H1 (cell line): ENCODE data around the gene UBE2E1. TPM values are rescaled to one million over a fixed set of nuclear protein-coding genes. Genes with fewer than 3 reads are reported as not detected.

Experiments used
- CTCF ChIA-PET: fragments of 300-600 bp; sonication (Branson Sonifier 250); formaldehyde crosslinking; loops from one replicate; lab custom pipeline; 2021; ENCODE audit not compliant: partially characterized antibody; lab: Charles Lee
- POLR2A ChIA-PET: fragments of 300-600 bp; sonication (Branson Sonifier 250); formaldehyde crosslinking; loops from one replicate; lab custom pipeline; 2021; ENCODE audit warnings: inconsistent platforms; ENCODE audit not compliant: partially characterized antibody; lab: Charles Lee
- DNase-seq, 2 experiments: peaks; one replicate each; pipeline versions ENCODE4 v3.0.0 to v3.0.0-alpha.2; 2010 to 2022; ENCODE audit warnings: low spot score in 2 of 2, low read depth in 1 of 2, mixed read lengths in 1 of 2
- FAIRE-seq: peaks from 2 replicates; lab custom pipeline; 2011; peaks lifted over from hg19 to GRCh38; lab: Jason Lieb, UNC
- H2AFZ ChIP-seq: 2 replicates; pipeline ENCODE4 v1.8.1; 2012; ENCODE audit warnings: low read length, inconsistent platforms
- H2AK5ac ChIP-seq: 2 replicates; pipeline ENCODE4 v1.6.1; 2013; ENCODE audit warnings: low read depth, low read length
- H2BK120ac ChIP-seq: replicated peaks from 2 replicates; pipeline ENCODE3; 2013; ENCODE audit warnings: low read depth, low read length, inconsistent platforms
- H2BK12ac ChIP-seq: 2 replicates; pipeline ENCODE4 v1.6.1; 2013; ENCODE audit warnings: low read depth, low read length
- H2BK15ac ChIP-seq: 2 replicates; pipeline ENCODE4 v1.6.1; 2013; ENCODE audit warnings: low read length
- H2BK20ac ChIP-seq: 2 replicates; pipeline ENCODE4 v1.6.1; 2013; ENCODE audit warnings: low read length
- H2BK5ac ChIP-seq: 2 replicates; pipeline ENCODE4 v1.6.1; 2013; ENCODE audit warnings: low read depth, low read length
- H3K14ac ChIP-seq: 2 replicates; pipeline ENCODE4 v1.6.1; 2013; ENCODE audit warnings: inconsistent platforms; ENCODE audit not compliant: insufficient read length
- H3K18ac ChIP-seq: 2 replicates; pipeline ENCODE4 v1.6.1; 2013; ENCODE audit warnings: low read length; ENCODE audit errors: extremely low read depth
- H3K23ac ChIP-seq: 2 replicates; pipeline ENCODE4 v1.6.1; 2013; ENCODE audit warnings: inconsistent platforms; ENCODE audit not compliant: insufficient read length
- H3K23me2 ChIP-seq: 2 replicates; pipeline ENCODE4 v1.6.1; 2013; ENCODE audit warnings: low read depth, low read length
- H3K27ac ChIP-seq: 2 replicates; pipeline ENCODE4 v1.6.1; 2011; ENCODE audit warnings: low read depth, low read length, inconsistent platforms
- H3K27me3 ChIP-seq, 4 experiments: replicated peaks in 1 of 4; 1 replicate in 1 of 4; 2 replicates in 3 of 4; pipeline versions ENCODE4 v1.6.1 to v1.8.1; 2011 to 2013; ENCODE audit warnings: low read length in 3 of 4, mild to moderate bottlenecking in 3 of 4, inconsistent platforms in 2 of 4, mixed read lengths in 2 of 4, moderate library complexity in 1 of 4; ENCODE audit not compliant: control insufficient read depth in 3 of 4, insufficient read depth in 3 of 4; ENCODE audit errors: extremely low read depth in 1 of 4
- H3K36me3 ChIP-seq, 4 experiments: 2 replicates each; pipeline versions ENCODE4 v1.6.1 to v1.8.1; 2011 to 2013; ENCODE audit warnings: mild to moderate bottlenecking in 4 of 4, low read length in 3 of 4, moderate library complexity in 2 of 4, control low read depth in 1 of 4, inconsistent platforms in 1 of 4; ENCODE audit not compliant: insufficient read depth in 4 of 4, control insufficient read depth in 2 of 4
- H3K4ac ChIP-seq: replicated peaks from 2 replicates; pipeline ENCODE3; 2013; ENCODE audit warnings: low read length, low read depth, mixed read lengths, inconsistent platforms; ENCODE audit not compliant: insufficient read length
- H3K4me1 ChIP-seq, 4 experiments: replicated peaks in 1 of 4; 1 replicate in 1 of 4; 2 replicates in 3 of 4; pipeline versions ENCODE4 v1.6.1 to v1.8.1; 2011 to 2013; ENCODE audit warnings: low read length in 3 of 4, inconsistent platforms in 2 of 4, mixed read lengths in 1 of 4; ENCODE audit not compliant: insufficient read depth in 4 of 4, control insufficient read depth in 3 of 4
- H3K4me2 ChIP-seq, 2 experiments: 2 replicates each; pipeline versions ENCODE4 v1.6.1 to v1.8.1; 2011 to 2013; ENCODE audit warnings: low read depth in 2 of 2, low read length in 2 of 2, control low read depth in 1 of 2, inconsistent platforms in 1 of 2, mild to moderate bottlenecking in 1 of 2; ENCODE audit not compliant: insufficient read depth in 1 of 2
- H3K4me3 ChIP-seq, 4 experiments: fragments of 200-600, 300-600 bp in 1 of 4; sonication (generic), shearing (Covaris generic), sonication (Bioruptor Twin) in 1 of 4; 2 replicates each; pipeline versions ENCODE4 v1.5.1 to v1.8.1; 2011 to 2016; ENCODE audit warnings: low read length in 4 of 4, low read depth in 3 of 4, control low read depth in 2 of 4, inconsistent platforms in 2 of 4, mild to moderate bottlenecking in 2 of 4, mixed read lengths in 1 of 4, moderate library complexity in 1 of 4; ENCODE audit not compliant: insufficient read depth in 2 of 4; ENCODE audit errors: extremely low read depth in 1 of 4
- H3K56ac ChIP-seq: replicated peaks from 2 replicates; pipeline ENCODE3; 2013; ENCODE audit warnings: low read depth, mild to moderate bottlenecking, mixed read lengths, low read length, inconsistent platforms; ENCODE audit not compliant: insufficient read length
- H3K79me1 ChIP-seq: 2 replicates; pipeline ENCODE4 v1.6.1; 2013; ENCODE audit warnings: low read depth, low read length, control low read depth
- H3K79me2 ChIP-seq, 2 experiments: 2 replicates each; pipeline versions ENCODE4 v1.6.1 to v1.8.1; 2012 to 2013; ENCODE audit warnings: low read length in 2 of 2, mild to moderate bottlenecking in 2 of 2, inconsistent platforms in 1 of 2; ENCODE audit not compliant: insufficient read depth in 2 of 2, control insufficient read depth in 1 of 2
- H3K9ac ChIP-seq, 4 experiments: replicated peaks in 1 of 4; 1 replicate in 1 of 4; 2 replicates in 3 of 4; pipeline versions ENCODE4 v1.6.1 to v1.8.1; 2011 to 2013; ENCODE audit warnings: low read depth in 3 of 4, low read length in 3 of 4, control low read depth in 2 of 4, mild to moderate bottlenecking in 2 of 4, moderate library complexity in 2 of 4, inconsistent platforms in 1 of 4; ENCODE audit errors: extremely low read depth in 1 of 4
- H3K9me3 ChIP-seq, 2 experiments: 2 replicates each; pipeline versions ENCODE4 v1.6.1 to v1.8.1; 2012 to 2013; ENCODE audit warnings: mild to moderate bottlenecking in 2 of 2, moderate library complexity in 2 of 2, control low read depth in 1 of 2, inconsistent platforms in 1 of 2, low read depth in 1 of 2, low read length in 1 of 2, mixed read lengths in 1 of 2; ENCODE audit not compliant: insufficient read depth in 2 of 2
- H4K20me1 ChIP-seq, 2 experiments: replicated peaks in 1 of 2; 2 replicates each; pipeline versions ENCODE3 to v1.8.1; 2011 to 2013; ENCODE audit warnings: inconsistent platforms in 2 of 2, low read length in 2 of 2, mild to moderate bottlenecking in 1 of 2; ENCODE audit not compliant: insufficient read depth in 2 of 2, control insufficient read depth in 1 of 2
- H4K5ac ChIP-seq: 2 replicates; pipeline ENCODE4 v1.6.1; 2013; ENCODE audit warnings: low read length, low read depth, mixed read lengths, inconsistent platforms; ENCODE audit not compliant: insufficient read length
- H4K8ac ChIP-seq: 2 replicates; pipeline ENCODE4 v1.8.0; 2013; ENCODE audit warnings: mild to moderate bottlenecking, moderate library complexity, low read length, inconsistent platforms; ENCODE audit not compliant: insufficient read depth; ENCODE audit errors: extremely low read depth
- H4K91ac ChIP-seq: replicated peaks from 2 replicates; pipeline ENCODE3; 2013; ENCODE audit warnings: low read length, mixed read lengths, inconsistent platforms; ENCODE audit not compliant: insufficient read length
- ASH2L ChIP-seq: fragments of 200-600, 300-600 bp; sonication (generic); IDR thresholded peaks from one replicate; pipeline ENCODE4 v1.7.1; 2017; ENCODE audit warnings: low read length
- BACH1 ChIP-seq: IDR thresholded peaks from 2 replicates; pipeline ENCODE4 v1.6.1; 2012; ENCODE audit warnings: low read length, improper control_type of control experiment
- CEBPB ChIP-seq: IDR thresholded peaks from 2 replicates; pipeline ENCODE4 v1.6.1; 2012; ENCODE audit warnings: low read depth, low read length
- JUND ChIP-seq: IDR thresholded peaks from 2 replicates; pipeline ENCODE4 v1.6.1; 2011; ENCODE audit warnings: mild to moderate bottlenecking, improper control_type of control experiment, low read length
- POU5F1 ChIP-seq: IDR thresholded peaks from 2 replicates; pipeline ENCODE4 v1.6.1; 2011; ENCODE audit warnings: low read depth, mild to moderate bottlenecking, low read length, moderate library complexity
- RNF2 ChIP-seq: fragments of 200-900, 300-1000 bp; sonication (generic); IDR thresholded peaks from 2 replicates; pipeline ENCODE4 v1.7.1; 2016; ENCODE audit warnings: borderline replicate concordance, low read depth, mild to moderate bottlenecking, antibody characterized with exemption, low read length; ENCODE audit not compliant: poor library complexity, severe bottlenecking; ENCODE audit errors: missing control alignments
- SIN3A ChIP-seq, 2 experiments: IDR thresholded peaks in 1 of 2; conservative IDR thresholded peaks in 1 of 2; 2 replicates each; pipeline ENCODE4 v1.6.1; 2011 to 2012; ENCODE audit warnings: low read length in 2 of 2, improper control_type of control experiment in 1 of 2, low read depth in 1 of 2, mild to moderate bottlenecking in 1 of 2
- SP2 ChIP-seq: IDR thresholded peaks from 2 replicates; pipeline ENCODE4 v1.6.1; 2012; ENCODE audit warnings: mild to moderate bottlenecking, low read length, inconsistent platforms
- WGBS, 2 experiments: shearing (Covaris generic) in 1 of 2; methylation state at CpG; one replicate each; pipeline versions ENCODE4 v1.1.6 to v1.1.7; 2013 to 2015; ENCODE audit warnings: low lambda C conversion rate in 2 of 2, mixed read lengths in 2 of 2, inconsistent platforms in 1 of 2, low coverage in 1 of 2, missing lambda C conversion rate in 1 of 2; ENCODE audit not compliant: insufficient replicate concordance in 2 of 2, insufficient coverage in 1 of 2, insufficient read length in 1 of 2; ENCODE audit errors: extremely low coverage in 1 of 2, missing lambda C conversion rate in 1 of 2; 5-methylcytosine and 5-hydroxymethylcytosine counted together
- polyA plus RNA-seq, 7 experiments: library from polyadenylated mRNA; depleted of rRNA in 3 of 7; stranded (reverse) in 5 of 7; unstranded in 2 of 7; fragments of >200 nt in 5 of 7; fragments of 200-250 nt in 2 of 7; gene quantifications; 1 replicate in 5 of 7; 2 replicates in 1 of 7; 4 replicates in 1 of 7; pipeline versions ENCODE4 v1.2.1 to v1.2.3, GENCODE V29; 2011 to 2013; ENCODE audit warnings: missing spikeins in 2 of 7, mixed read lengths in 2 of 7
- total RNA-seq: library from RNA; stranded (reverse); fragmentation: NEBNext Ultra II Directional; extraction: Animal tissue kit (Norgen Biotek cat#: 25700); gene quantifications from 2 replicates; pipeline ENCODE4 v1.2.1, GENCODE V29; 2021

The UBE2E1 gene
- total and polyA plus RNA-seq, 2 of the 8 experiments (the other 6 are each of a cell fraction or from before 2014, with no cell fraction given) = 109 to 141 TPM

DNA sequence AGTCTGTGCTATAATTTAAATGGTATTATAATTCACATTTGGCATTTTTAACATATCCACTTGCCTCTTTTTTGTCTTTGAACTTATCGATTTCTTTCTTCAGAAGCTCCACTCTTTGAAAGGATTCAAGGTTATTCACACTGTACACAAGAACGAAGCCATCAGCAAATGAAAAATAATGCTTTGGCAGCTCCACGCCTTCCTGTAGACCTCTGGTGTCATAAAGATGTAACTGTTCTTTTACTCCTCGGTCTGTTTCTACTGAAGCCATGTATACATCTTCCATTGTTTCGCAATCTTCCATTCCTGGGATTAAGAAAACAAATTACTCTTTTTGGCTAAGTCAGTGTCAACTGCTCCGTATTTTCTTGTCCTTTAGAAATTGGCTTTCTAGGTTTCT lies 95.0 kb downstream of the UBE2E1 start:
- H3K79me1 ChIP-seq = no peaks in the 10 kb centered on the region
- H2BK5ac ChIP-seq = no peak overlapping the region
- POLR2A ChIA-PET = interaction anchor here (8.5 kb wide), 1 partner anchor 17 kb away, joined by 81 read pairs; the partner anchor contains the start of genes NKIRAS1 and RPL15
- no peak overlapping the region for H3K18ac ChIP-seq
- H2BK15ac ChIP-seq = no peak overlapping the region
- H3K27me3 ChIP-seq = peaks cover 0 to 1% (median 0%) of the 10 kb centered on the region in 4 experiments; a peak in 1 of 7 replicates
- H3K36me3 ChIP-seq = peaks cover 7 to 32% (median 17%) of the 10 kb centered on the region in 4 experiments; a peak in 6 of 8 replicates
- 94% methylated on average over 6 of the region's 6 CpGs; no CpG with 5 or more reads in 1 of the 2 experiments for WGBS, 2 experiments
- peaks cover 3% of the 10 kb centered on the region in 2 experiments; a peak in 2 of 4 replicates for H3K9me3 ChIP-seq
- H3K79me2 ChIP-seq = no peaks in the 10 kb centered on the region
- TF ChIP-seq POU5F1 = no peak
- no peak for TF ChIP-seq ASH2L
- no peak for TF ChIP-seq RNF2
- TF ChIP-seq SP2 = no peak
- TF ChIP-seq BACH1 = no peak
- no peak for TF ChIP-seq JUND
- peak; percentile 88 for TF ChIP-seq CEBPB
- no peak for TF ChIP-seq SIN3A (conservative IDR thresholded peaks at IDR 0.05 in 1 of 2, IDR thresholded peaks at IDR 0.05 in 1 of 2; ENCODE audit: low read depth in 1 of 2, low read length in 2 of 2)
- H3K4me2 ChIP-seq = no peak overlapping the region
- no peak overlapping the region for H4K91ac ChIP-seq
- FAIRE-seq = no peak
- H4K8ac ChIP-seq = no peak overlapping the region
- CTCF ChIA-PET = interaction anchor here (0.7 to 2.3 kb wide), 3 partner anchors 8 to 291 kb away, joined by 3 to 11 read pairs (median 3); no protein-coding TSS in a partner anchor
- H3K4me1 ChIP-seq = no peaks in the 10 kb centered on the region
- no peak overlapping the region for H2BK12ac ChIP-seq
- H4K20me1 ChIP-seq = no peaks in the 10 kb centered on the region
- no peak for DNase-seq
- H3K9ac ChIP-seq = no peak overlapping the region
- no peak overlapping the region for H4K5ac ChIP-seq
- no peak overlapping the region for H3K23ac ChIP-seq
- no peak overlapping the region for H3K4ac ChIP-seq
- no peak overlapping the region for H3K27ac ChIP-seq
- H2BK120ac ChIP-seq = no peak overlapping the region
- no peak overlapping the region for H2AFZ ChIP-seq
- H3K4me3 ChIP-seq = no peak overlapping the region
- H3K14ac ChIP-seq = no peak overlapping the region
- H3K56ac ChIP-seq = no peak overlapping the region
- no peak overlapping the region for H2BK20ac ChIP-seq
- H2AK5ac ChIP-seq = no peak overlapping the region
- no peaks in the 10 kb centered on the region for H3K23me2 ChIP-seq
